SHP77 treated with DMSO at 0.1 percent for 48 hours (cell line): ENCODE data around the gene EVI5L.
A peak's percentile ranks its signal among the peaks of the same experiment; 100 is the strongest.
"Not testable (repeated sequence)": the region's sequence is repeated elsewhere in the genome, so short reads cannot be mapped to it uniquely, and the experiment has no call there.

Experiments used
- DNase-seq: peaks from one replicate; lab custom pipeline; 2025; lab: John Stamatoyannopoulos, UW

Gene EVI5L

GRCh38 chr19:7846155-7846646 lies 16.2 kb downstream of the EVI5L start:
- DNase-seq: no peak

DNA sequence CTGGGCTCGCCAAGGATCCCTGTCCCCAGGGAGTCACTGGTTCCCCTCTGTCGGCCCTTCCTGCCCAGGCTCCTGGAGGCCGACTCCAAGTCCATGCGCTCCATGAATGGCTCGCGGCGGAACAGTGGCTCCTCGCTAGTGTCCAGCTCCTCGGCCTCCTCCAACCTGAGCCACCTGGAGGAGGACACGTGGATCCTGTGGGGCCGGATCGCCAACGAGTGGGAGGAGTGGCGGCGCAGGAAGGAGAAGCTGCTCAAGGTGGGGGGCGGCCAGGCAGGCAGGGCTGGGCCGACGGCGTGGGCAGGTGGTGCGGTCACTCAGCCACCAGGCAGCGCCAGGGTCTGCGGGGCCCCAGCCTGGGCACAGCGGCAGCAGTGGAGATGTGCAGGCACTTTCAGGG lies 17.6 kb downstream of the EVI5L start:
- no peak for DNase-seq

- DNase-seq: no peak
These were observed 18.9 kb downstream of the EVI5L start for GRCh38 chr19:7848779-7849457.

DNA sequence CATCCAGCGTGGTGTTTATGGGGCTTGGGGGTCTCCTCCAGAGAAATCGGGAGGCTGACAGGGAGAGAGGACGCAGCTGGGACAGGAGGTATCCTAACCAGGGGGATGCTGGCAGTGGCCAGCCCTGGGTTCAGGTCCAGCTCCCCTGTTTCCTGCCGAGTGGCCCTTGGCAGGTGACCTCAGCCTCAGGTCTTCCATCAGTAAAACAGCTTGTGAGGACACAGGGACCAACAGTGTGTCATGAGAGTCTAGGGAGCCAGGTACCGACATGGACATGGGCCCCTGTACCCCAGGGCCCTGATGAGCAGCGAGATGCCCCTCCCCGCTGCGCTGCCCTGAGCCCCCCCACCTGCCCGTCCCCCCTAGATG lies 19.6 kb downstream of the EVI5L start:
- no peak for DNase-seq

DNA sequence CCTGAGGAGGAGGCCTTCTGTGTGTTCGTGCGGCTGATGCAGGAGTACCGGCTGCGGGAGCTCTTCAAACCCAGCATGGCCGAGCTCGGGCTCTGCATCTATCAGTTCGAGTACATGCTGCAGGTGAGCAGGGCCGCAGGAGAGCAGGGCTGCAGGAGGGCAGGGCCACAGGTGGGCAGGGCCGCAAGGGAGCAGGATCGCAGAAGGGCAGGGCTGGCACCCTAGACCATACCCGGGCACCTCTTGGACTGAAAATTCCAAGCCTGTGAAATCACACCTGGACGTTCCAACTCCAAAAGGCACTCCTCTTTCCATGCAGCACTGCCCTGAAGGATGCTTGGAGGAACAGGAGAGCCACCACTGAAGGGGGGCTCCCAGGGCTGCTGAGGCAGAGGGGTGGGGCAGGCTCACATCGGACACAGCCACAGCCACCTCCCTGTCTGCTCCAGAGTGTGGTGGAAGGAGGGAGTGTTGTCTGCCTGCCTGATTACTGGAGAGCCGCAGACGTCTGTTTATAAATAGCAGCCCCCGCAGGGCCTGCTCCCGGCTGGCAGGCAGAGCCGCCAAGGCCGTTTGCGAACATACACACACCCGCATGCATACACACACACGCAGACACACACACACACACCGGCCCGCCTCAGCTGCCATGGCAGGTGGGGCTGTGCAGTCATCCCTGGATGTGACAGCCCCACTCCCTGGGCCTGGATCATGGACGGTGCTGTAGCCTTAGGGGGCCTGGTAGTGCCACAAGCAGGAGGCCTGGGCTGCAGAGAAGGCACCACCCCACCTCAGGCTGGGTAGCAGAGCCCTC lies 20.2 kb downstream of the EVI5L start:
- no peak for DNase-seq

DNA sequence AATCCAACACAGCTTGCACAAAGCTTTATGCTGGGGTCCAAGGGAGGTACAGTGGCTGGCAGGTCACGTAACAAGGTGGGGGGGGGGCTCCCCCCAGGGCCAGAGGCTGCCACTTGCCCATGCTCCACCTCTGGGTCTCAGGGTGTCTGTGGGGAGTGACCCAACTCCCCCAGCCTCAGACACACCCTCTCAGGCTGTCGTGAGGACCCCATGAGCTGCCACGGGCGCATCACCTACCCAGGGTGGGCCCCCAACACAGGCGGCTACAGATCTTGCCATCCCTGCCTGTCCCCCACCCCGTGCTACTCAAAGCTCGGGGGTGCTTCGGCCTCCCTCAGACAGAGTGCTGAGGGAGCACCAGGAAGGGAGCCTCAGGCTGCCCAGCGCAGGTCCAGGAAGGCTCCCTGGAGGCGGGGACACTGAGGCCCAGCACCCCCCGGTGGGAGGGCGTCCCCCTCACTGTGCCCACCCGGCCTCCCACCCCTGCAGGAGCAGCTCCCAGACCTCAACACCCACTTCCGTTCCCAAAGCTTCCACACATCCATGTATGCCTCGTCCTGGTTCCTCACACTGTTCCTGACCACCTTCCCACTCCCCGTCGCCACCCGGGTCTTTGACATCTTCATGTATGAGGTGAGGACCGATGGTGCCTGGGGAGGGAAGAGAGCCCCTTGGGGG lies 21.1 kb downstream of the EVI5L start:
- no peak for DNase-seq

GRCh38 chr19:7851623-7852500 lies 21.8 kb downstream of the EVI5L start:
- no peak for DNase-seq

DNA sequence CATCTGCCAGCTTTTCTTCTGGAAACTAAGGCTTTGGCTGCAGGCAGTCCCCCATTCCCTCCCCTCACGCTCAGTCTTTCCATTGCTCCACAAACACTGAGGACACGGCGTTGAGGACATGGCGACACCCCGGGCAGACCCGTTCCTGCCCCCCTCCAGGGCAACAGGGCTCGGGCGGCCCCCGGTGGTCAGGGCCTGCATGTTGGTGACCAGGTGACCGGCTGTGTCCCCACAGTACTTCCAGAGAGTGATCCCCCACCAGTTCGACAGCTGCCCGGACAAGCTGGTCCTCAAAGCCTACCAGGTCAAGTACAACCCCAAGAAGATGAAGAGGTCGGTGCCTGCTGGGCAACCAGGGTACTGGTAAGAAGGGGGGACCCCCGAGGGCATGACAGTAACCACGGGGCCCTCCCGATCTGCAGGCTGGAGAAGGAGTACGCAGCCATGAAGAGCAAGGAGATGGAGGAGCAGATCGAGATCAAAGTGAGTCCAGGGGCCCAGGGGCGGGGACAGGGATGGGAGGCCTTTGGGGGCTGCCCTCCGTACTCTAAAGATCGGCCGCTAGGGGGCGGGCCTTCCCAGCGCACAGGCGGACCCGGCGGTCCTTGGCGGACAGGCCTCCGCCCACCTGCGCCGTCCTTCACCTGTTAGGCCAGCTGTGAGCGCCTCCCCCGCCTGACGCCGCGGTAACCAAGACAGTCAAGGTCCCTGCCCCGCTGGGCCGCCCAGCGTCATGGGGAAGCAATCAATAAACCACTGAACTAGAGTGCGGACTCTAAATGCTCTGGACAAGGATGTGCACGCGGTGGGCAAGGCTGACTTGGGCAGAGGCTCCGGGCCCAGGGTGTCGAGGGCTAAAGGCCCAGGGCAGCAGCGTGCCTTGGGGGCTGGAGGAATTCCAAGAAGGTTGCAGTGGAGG lies 23.1 kb downstream of the EVI5L start:
- DNase-seq: peak; percentile 71

GRCh38 chr19:7853770-7854128 lies 23.7 kb downstream of the EVI5L start:
- DNase-seq: no peak

DNA sequence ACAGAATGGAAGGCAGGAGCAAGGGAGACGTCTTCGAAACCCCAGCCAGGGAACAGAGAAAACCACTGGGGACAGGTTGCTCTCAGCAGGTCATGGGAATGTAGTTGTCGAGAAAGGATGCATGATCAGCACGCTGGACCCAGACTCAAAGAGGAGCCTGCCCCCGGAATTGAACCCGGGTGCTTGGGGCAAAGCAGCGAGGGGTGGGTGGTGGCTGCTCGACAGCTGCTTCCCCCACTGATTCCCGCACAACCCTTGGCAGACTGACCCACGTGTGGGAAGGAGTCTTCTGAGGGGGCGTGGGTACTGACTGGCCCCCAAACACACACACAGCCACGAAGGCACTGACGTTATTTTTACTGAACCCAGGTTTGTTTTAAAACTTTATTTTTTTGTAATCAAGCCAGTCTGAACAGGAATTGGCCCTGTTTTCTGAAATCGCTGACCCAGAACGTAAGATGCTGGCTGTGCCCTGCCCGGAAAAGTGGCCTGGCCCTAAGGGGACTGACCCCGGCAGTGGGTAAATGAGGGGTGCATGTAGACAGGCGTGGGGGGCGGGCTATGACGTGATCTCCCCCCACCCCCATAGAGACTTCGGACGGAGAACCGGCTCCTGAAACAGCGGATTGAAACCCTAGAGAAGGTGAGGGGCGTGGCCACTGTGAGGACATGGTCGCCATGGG lies 25.5 kb downstream of the EVI5L start:
- DNase-seq: no peak

DNA sequence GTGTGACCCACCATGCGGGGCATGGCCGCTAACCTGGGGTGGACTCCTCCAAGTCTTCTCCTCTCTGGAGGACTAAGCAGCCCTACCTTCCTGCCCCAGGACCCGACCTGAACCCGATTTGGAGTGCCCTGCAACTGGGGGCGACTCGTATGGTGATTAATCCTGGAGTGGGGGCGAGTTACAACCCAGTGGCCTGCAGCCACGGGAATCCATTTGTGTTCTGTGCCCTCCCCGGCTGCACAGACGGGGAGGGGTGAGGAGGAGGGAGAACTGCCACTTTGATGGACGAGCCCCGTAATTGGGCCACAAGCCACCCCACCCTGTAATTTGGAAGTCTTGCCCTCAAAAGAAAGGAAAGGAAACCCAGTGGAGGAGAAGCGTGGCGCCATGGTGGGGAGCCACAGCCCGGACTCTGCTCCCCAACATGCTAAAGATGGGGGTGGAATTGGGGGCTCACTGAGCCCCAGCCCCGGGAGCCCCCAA lies 26.1 kb downstream of the EVI5L start:
- no peak for DNase-seq

GRCh38 chr19:7856679-7857663 lies 27.0 kb downstream of the EVI5L start:
- DNase-seq: no peak

- DNase-seq: no peak
These were observed 27.7 kb downstream of the EVI5L start for GRCh38 chr19:7857727-7858108.

- no peak for DNase-seq
These were observed 28.2 kb downstream of the EVI5L start for GRCh38 chr19:7858109-7858770.

GRCh38 chr19:7859087-7859486 lies 29.1 kb downstream of the EVI5L start:
- DNase-seq: not testable (repeated sequence)

DNA sequence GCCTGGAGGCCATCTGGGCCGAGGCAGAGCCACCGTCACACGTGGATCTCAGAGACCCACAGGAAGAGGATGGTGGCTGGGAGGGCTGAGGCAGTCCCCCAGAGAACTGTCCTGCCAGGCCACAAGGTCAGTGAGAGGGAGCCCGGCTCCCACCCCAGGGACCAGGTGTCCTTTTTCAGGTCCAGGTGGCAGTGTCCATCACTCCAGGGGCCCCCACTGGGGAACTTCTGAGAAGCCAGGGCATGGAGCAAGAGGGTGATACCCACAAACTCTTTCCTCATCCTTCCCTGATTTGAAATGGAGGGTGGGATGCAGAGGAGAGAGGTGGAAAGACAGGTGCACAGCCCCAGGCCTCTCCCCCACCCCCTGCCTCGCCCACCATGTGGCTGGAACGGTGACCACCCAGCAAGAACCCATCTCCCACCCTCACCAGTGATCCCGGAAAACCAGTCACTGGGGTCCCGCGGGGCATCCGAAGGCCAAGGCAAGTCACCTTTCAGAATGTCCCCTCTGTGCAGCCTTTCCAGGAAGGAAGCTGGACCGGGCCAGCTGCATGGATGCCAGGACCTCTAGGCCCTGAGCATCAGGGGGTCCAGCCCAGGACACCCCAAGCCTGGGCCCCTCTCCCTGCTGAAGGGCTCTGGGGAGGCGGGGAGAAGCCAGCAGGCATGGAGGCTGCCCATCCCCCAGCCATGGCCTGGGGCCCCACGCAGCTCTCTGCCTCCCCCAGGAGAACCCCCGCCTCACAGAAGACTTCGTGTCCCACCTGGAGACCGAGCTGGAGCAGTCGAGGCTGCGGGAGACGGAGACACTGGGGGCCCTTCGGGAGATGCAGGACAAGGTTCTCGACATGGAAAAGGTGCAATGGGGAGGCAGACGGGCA lies 30.1 kb downstream of the EVI5L start:
- no peak for DNase-seq
